ENCODE results near the gene CARTPT.
A peak's percentile ranks its signal among the peaks of the same experiment; 100 is the strongest.

CARTPT gene

DNA sequence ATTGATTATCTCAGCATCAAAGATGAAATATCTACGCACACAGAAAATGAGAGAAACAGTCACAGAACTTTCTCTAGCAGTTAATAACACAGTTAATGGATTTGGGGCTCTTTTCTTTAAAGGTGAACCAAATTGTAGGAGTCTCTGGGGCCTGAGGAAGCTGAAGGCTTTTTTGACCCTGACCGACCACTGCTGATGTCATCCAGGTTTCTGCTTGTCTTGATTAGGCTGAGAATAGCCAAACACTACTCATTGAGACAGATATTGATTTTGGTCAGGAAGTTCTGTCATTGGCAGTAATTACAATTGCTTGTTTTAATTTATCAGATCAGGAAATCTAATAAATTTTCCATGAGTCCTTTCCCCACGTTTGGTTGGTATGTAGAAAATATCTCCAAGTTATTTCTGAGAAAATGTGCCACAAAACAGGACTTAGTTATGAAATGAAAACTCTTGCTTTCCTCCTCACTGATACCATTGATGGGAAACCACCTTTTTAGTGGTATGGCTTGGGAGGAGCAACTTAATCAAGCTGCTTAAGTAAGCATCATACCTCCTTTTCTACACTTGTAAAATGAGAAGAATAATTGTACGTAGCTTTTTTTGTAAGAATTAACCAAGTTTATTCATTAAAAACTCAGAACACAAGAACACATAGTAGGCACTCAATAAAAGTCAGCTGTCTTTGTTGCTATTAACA lies 19.7 kb downstream of the CARTPT start:
- peak; percentile 28 for DNase-seq

DNA sequence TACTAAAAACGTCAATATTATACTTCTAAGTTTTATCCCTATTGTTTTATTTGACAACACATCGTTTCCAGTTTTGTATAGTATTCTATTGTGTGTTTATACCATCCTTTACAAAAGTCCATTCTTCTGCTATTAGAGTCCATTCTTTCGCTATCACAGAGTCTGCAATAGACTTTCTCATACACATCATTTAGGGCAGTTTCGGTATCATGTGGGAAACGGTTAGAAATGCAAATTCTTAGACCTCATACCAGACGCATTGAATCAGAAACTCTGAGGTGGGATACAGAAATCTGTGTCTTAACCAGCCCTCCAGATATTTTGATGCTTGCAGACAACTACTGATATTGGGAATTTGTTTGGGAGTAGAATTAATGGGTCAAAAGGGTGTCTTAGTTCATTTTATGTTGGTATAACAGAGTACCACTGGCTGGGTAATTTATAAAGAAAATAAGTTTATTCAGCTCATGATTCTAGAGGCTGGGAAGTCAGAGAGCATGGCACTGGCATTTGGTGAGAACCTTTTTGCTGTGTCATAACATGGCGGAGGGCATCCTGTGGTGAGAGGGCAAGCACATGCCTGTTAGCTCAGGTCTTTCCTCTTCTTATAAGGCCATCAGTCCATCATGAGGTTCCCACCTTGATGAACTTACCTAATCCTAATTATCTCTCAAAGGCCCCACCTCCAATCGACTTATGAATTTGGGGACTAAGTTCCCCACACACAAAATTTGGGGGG lies 21.1 kb downstream of the CARTPT start:
- peak; percentile 61 for DNase-seq

DNA sequence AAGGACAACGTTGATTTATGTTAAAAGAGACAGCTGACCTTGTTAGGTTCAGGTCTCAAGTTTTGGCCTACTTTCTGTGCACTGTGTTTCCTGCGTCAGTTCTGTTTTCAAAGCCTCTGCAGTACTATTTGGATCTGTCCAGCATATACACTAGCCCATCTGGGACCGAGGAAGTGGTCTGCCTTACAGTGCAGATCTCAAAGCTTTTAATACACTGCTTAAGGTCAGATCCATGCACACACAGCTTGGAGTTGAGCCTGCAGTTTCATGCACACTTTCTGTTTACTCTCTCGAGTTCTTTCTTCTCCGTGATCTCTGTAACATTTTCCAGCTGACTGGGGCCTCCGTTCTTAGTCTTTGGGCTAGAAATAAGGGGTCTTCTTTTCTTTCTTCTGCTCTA lies 24.1 kb downstream of the CARTPT start:
- DNase-seq, result no peak

DNA sequence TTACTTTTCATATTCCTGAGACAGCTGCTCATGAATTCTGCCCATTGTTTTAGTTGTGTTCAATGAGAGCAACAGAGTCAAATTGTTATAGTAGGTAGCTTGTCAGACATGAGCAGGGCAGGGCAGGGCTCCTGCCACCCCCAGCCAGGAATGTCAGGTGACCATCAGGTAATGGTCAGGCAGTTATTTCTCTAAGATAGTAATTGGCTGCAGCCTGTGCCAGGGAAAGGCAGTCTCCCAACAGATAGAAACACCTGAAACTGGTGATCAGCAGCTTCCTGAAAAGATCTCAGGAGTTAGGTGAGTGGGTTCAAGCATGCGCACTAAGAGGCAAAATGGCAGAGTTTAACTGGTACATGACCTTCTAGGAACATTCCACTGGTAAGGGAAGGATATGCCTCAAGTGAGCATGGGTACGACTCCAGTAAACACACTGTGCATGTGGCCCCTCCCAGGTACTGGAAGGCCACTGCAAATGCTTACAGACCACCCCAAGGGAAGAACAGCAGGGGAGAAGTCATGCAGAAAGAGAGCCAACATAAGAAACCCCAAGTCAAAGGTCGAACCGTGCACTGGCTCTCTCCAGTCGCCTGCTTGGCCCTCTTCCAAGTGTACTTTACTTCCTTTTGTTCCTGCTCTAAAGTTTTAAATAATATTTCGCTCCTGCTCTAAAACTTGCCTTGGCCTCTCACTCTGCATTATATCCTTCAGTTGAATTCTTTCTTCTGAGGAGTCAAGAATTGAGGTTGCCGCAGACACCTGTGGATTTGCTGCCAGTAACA lies 25.1 kb downstream of the CARTPT start:
- no peak for DNase-seq

DNA sequence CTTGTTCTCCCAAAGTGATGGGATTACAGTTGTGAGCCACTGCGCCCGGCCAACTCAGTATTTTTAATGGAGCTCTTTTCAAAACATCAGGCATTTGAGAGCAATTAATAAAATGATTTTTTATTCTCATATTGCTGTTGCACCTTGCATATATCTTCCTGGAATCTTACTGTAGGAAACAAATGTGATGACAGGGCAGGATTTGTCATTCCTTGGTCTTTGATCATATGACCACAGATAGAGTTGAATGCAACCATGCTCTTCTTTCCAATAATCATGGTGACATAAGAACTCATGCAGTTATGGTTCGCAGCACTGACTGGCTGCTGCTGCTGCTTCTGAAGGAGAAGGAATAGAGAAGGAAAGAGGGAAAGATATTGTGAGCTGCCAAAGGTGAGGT lies 28.1 kb downstream of the CARTPT start:
- DNase-seq, result no peak

DNA sequence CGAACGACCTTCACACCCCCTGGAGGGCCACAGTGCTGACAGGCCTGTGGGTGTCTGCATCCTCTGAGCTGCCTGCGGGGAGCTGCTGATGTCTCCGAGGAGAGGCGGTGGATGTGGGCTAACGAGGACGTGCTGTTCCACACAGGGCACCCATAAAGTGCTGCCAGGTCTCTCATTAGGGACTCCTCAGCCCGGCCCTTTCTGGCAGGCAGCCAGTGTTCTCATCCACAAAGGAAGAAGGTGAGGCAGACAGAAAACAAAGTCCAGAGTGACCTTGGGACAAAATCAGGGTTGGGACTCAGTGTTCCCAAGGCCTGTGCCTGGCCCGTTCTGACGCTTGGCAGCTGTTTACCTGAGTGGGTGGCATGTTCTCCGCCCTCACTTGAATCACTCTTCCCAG lies 29.3 kb downstream of the CARTPT start:
- no peak for DNase-seq

DNA sequence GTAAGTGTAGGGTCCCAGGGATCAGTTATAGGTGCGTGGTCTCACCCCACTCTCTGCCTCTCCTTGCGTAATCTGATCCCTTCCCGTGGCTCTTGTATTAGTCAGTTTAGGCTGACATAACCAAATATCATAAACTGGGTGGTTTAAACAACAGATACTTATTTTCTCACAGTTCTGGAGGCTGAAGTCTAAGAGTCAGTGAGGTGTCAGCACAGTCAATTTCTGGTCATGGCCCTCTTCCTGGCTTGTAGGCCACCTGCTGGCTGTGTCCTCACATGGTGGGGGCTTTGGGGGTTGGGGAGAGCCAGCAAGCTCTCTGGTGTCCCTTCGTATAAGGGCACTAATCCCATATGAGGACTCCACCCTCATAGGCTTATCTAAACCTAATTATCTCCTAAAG lies 32.3 kb downstream of the CARTPT start:
- no peak for DNase-seq

DNA sequence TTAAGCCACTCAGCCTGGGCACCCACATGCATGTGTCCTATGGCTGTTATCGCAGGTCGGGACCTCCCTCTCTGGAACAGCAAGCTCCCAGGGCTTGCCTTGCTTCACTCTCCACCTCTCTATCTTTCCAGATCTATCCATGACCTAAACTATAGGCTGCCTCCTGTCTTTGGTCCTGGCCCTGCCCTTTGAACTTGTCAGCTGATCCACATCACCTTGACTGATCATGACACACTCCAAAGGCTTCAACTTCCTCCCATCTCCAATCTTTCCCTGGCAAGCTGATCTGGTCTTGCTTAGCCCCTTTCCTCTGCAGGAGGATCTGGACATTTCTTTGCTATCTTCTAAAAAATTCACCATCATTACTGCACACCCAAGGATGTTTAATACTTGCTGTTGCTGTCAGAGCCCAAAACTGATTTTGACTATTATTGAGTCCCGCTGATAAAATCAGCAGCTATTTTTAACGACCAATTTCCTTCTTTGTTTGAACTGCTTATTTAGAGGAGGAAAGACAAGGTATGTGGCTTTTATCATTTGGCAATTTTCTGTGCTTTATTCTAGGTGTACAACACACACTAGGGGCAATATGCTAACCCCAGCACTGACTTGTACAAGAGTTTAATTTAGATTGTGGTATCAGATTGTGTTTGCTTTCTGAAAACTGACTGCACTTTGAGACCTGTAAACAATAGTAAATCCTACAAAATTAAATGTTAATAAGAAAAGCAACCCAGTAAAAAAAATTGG lies 33.5 kb downstream of the CARTPT start:
- no peak for DNase-seq

DNA sequence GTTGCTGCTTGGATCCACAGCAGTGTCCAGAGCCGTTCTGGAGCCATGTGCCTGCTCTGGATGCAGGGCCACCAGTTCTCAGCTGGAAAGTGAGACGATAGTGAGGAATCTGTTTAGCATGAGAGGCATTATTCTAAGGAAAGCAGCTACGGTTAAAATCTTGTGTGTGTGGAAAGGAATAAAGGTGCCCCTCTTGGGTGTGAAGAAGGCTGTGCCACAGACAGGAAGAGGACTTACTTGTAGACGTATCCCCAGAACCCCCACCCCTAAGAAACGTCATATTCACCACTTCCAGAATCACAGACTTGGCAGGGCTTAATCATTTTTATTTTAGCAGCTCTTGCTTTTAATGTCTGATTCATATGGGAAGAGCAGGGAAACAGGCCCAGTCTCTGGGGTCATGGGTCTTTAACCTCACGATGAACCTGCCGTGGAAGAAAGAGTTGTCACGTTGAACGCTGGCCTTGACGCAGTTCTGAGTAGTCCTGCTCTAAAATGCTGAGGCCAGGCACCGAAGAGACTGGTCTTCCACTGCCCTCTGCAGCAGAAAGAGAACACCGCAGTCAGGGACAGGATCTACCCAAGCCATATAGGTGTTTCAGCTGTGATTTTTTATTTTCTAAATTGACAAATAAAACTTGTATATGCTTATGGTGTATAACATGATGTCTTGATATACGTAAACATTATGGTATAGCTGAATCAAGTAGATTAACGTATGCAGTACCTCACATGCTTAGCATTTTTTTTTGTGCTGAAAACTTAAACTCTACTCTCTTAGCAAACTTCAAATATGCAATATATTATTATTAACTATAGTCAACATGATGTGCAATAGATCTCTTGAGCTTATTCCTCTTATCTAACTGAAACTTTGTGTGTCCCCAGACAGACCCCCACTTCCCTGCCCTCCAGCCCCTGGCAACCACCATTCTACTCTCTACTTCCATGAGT lies 38.8 kb downstream of the CARTPT start:
- peak; percentile 61 for DNase-seq

DNA sequence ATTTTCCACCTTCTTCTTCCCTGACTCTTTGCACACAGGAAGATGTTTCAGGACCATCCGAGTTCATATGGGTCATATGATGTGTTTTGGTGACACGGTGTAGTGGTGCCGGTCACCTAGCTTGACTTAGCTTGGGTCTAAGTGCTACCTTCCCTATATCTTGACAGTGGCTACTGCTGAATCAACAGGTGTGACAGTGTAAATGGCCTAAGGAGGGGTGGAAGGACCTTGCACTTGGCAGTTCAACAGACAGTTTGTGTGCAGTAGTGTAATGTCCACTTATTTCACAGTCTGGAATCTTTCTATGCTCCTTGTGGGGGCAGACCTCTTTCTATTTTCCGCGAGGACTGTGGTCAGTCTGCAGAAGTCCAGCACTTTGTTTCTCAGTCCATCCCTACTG lies 43.8 kb downstream of the CARTPT start:
- DNase-seq, result no peak

DNA sequence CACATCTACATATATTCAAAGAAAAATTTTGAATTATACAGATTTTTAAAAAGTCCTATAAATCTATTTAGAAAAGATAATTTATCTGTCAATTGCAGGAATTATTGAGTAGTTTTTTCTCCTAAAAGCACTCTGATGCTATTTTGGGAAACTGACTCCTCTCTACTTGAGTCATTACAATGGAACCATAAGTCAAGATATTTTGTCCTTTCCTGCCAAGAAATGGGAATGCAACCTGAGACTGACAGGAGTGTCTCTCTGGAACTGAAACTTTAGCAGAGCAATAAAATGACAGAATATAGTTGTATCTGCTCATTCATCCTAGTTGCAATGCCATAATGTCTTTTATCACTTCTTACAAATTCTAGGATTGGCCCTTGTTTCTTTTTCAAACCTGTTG lies 48.6 kb downstream of the CARTPT start:
- no peak for DNase-seq

DNA sequence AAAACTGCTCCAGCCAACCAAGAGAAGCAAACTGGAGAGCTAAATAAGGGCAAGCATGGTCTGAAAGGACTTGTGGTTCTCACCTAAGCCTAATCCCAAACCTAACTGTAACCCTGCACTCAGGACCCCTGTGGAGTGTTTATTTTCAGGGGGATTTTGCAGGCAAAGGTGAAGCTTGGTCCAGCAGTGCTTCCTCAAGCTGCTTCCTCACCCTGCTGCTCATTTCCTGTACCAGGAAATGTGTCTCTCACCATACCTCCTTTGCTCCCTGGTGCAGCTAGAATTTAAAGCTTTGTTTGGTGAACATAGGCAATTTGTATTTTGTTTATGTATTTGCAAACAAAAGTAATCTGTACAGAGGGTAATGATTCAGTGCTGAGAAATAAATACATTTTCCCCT lies 50.2 kb downstream of the CARTPT start:
- DNase-seq, result no peak

DNA sequence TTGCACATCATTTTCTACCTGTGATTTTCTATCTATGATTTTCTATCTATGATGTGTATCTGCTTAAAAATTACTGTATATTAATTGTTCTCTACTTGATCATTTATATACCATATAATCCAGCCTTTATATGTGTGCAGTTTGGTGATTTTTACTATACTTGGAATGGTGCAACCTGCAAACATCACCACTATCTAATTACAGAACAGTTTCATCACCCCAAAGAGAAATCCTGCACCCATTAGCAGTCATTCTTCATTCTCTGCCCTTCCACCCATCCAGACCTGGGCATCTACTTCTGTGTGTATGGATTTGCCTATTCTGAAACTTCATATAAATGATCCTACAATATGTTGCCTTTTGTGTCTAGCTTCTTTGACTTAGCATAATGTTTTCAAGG lies 51.3 kb downstream of the CARTPT start:
- DNase-seq, result no peak

All from activated CD4-positive, alpha-beta T cell treated with anti-CD3 and anti-CD28 coated beads, Interleukin-2, Interleukin-6, amounts not matched to agents 100 ng/mL and 50 ng/mL, durations not matched to agents 16 hours and 8 hours (primary cell).